Activated CD4-positive, alpha-beta T cell treated with anti-CD3 and anti-CD28 coated beads for 48 hours (primary cell): Measurements from ENCODE around the gene GNG10.
"Not testable (repeated sequence)": the region's sequence is repeated elsewhere in the genome, so short reads cannot be mapped to it uniquely, and the experiment has no call there.

Experiments
- DNase-seq: peaks from one replicate; pipeline ENCODE4 v3.0.0-alpha.2; 2020

The GNG10 gene

DNA sequence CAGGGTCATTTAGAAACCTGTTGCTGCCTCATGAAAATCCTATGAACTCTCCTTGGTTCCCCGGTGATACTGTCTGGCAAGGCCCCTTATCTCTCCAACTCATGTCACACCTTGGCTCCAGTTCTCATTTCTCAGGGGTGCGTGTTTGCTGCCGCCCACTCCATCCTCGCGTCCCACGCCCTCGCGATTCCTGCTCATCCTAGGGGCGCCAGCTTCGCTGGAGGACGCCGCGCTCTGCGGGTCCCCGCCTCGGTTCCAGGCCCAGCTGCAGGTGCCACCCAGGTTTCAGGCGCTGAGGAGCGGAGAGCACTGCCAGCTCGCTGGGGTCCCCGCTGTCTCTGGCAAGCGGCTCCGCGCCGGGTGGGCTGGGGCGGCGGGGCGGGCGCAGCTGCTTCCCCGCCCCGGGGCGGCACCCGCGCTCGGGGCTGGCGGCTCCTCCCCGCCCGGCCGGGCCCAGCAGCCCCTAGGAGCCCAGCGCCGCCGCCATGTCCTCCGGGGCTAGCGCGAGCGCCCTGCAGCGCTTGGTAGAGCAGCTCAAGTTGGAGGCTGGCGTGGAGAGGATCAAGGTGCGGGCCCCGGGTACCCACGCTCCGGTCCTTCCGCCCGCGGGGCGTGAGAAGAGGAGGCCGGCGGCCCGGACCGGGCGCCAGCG is at the start of gene GNG10:
GNG10 (plus strand) TSS at position 456 of the 652 bp plus-strand sequence; CDS start at position 486, 30 bp downstream.
- DNase-seq, result peak; percentile 73

DNA sequence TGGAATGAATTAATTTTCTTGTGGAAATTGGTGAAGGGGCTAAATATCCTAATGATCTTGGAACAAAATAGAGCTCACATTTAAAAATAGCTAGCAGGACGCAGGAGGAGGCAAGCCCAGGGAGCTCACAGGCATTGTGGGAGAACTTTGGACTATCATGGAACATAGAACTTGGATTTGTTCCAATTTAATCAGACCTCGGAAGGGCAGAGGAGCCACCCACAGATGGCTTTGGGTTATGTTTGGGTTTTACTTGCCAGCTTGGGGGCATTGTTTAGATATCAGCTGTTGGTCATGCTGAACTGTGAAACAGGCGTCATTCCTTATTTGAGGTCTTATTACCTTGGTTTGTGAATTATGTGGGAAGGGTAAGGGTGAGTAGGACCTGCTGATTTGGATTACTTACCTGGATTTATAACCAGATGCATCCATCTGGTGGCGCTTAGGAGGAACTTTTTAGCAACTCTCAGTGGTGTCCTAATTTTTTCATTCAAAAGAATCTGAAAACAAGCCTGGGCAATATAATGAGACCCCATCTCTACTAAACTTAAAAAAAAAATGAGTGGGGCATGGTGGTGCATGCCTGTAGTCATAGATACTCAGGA is 47.9 kb upstream of the GNG10 start:
- DNase-seq, result no peak

DNA sequence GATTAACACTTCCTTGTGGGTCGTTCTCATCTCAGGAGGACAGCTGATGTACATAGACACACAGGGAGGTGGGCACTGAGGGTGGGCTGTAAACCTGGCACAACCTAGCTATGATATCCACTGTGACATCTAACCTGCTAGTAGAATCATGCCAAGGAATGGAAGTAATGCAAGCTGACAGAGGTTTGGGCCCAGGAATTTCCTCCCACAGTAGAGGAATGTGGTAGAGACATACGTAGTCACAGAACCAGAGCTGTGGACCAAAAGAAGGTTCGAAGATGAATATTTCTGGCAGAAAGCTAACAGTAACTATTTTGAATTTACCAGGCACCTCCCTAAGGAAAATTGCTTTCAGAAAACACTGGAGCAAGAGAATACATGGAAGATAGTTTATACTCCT is 45.5 kb upstream of the GNG10 start:
- DNase-seq, result no peak

DNA sequence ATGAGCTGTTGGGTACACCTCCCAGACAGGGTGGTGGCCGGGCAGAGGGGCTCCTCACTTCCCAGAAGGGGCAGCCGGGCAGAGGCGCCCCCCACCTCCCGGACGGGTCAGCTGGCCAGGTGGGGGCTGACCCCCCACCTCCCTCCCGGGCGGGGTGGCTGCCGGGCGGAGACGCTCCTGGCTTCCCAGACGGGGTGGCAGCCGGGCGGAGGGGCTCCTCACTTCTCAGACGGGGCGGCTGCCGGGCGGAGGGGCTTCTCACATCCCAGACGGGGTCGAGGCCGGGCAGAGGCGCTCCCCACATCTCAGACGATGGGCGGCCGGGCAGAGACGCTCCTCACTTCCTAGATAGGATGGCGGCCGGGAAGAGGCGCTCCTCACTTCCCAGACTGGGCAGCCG is 44.1 kb upstream of the GNG10 start:
- DNase-seq, result not testable (repeated sequence)

DNA sequence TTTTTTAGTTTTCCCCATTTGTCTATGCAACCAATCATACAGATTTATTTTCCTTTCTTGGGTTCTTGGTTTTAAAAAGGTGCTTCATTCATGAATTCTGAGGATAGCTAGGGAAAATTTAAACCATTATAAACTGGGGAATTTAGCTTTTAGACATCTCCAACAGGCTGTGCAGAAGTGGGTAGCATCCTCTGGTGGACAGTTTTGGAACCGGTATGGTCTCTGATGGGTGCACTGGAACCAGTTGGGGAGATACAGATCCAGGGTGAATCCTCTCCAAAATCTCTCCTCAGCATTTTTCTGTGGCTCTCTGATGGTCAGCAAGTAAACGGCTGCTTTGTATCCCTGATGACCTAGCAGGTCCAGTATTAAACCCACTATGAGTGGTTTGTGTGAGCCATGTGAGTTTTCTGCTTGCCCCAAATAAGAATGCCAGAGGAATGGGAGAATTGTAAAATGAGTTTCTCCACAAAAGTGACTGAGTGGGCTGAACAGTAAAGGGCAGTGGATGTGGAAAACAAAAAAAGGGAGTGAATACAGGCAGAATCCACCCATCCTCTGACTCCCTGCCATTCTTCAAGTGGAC is 39.4 kb upstream of the GNG10 start:
- DNase-seq, result peak; percentile 50

DNA sequence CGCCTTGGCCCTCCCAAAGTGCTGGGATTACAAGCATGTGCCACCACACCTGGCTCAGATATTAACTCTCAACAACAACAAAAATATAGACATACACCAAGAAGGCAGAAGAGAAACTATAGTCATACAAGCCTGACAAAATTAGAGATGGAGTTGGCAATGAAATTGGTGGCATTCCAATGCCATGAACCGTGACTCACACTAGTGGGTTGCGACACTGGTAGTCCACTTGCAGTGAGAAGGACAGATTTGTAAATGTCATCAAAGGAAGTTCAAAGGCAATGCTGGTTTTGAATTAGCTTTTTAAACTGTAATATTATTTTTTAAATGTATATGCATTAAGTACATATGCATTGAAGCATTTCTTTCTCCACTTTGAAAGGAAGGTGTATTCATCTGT is 38.8 kb upstream of the GNG10 start:
- DNase-seq, result no peak

DNA sequence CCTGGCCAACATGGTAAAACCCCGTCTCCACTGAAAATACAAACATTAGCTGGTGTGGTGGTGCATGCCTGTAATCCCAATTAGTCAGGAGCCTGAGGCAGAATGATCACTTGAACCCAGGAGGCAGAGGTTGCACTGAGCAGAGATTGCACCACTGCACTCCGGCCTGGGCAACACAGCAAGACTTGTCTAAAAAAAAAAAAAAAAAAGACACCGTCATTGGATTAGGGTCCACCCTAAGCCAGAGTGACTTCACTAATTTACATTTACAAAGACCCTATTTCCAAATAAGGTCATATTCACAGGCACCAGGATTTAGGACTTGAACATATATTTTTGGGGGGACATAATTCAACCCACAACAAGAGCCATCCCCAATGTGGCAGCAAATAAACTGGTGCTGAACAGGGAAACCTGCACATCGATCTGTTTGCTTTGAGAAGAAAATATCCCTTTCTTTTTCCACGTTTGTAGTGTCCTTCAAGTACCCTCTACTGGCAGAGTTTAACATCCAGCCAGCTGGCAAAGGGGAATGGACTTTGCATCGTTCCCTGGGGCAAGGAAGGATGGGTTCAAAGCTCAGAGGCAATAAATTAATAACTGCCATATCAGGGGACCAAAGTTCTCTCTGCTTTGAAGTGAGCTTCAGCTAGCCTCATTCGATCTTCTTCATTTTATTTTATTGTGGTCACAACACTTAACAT is 34.0 kb upstream of the GNG10 start:
- no peak for DNase-seq

DNA sequence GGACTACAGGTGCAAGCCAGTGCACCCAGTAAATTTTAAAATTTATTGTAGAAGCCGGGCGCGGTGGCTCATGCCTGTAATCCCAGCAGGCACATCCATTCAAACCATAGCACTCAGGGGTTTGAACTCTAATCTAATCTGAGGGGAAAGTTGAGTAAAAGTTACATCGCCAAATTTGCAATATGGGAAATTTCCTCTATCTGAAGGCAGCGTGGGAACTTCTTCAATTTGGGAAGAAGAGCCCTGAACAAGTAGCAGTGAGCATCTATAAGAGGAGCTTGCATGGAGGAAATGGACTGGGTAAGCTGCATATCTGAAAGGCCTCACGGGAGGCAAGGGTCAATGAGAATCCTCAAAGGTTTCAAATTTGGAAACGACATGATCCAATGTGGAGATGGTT is 33.0 kb upstream of the GNG10 start:
- no peak for DNase-seq

DNA sequence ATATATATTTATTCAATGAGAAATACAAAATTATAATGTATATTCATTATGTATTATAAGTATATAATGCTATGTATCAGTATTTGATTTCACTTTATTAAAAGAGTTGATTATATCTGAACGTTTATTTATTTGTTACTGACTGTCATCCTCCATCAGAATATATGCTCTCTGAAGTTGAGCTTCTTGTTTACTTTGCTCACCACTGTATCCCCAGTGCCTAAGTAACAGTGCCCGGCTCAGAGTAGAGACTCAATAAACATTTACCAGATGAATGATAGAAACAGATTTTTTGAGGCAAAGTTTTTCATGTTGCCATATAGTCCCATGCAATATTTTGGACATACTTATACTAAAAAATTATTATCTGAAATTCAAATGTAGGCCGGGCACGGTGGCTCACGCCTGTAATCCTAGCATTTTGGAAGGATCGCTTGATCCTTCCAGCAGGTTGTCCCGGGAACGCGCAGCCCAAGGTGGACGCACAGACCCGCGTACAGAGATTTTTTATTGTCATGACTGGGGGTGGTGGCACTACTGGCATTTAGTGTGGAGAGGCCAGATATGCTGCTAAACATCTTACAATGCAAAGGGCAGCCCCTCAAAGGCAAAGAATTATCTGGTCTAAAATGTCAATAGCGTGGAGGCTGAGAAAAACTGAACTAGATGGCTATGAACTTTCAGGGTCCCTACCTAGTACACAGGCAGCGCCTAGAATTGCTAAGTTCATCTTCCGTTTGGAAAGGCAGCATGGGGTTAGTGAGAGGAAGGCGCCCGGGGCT is 31.0 kb upstream of the GNG10 start:
- DNase-seq, result peak; percentile 3

DNA sequence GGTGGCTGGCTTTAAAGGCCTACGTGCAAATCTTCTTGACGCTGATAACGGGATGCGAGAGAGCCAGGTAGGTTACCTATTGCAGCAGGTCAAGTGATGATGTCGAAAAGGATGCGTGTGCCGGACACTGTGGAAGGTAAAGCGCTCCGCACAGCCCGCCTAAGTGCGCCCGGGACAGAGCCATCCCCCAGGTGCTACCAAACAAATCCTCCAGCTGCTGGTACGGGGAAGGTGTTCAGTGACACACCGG is 30.5 kb upstream of the GNG10 start:
- no peak for DNase-seq

DNA sequence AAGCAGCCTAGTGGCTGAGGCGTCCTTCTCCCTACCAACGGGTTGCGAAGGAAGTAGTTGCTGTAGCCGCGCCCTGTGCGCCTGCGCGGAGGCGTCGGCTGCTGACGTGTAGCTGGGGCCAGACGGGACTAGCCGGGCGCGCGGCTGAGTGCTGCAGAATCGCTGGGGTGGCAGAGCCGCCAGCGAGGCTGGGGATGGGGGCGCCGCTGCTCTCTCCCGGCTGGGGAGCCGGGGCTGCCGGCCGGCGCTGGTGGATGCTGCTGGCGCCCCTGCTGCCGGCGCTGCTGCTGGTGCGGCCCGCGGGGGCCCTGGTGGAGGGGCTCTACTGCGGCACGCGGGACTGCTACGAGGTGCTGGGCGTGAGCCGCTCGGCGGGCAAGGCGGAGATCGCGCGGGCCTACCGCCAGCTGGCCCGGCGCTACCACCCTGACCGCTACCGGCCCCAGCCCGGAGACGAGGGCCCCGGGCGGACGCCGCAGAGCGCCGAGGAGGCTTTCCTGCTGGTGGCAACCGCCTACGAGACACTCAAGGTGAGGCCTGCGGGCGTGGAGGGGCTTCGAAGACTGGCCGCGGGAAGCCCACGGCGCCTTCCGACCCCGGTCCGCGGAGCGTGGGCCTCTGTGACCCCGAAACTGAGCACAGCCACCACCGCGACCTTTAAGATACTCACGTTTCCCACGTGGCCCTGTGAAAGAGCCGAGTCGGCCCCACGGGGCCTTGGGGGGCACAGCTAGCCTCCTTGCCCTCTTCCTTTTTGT is 30.0 kb upstream of the GNG10 start, which contains the start of gene DNAJC25:
DNAJC25 (plus strand) TSS at position 121 of the 758 bp plus-strand sequence; CDS start at position 195, 74 bp downstream.
- peak; percentile 97 for DNase-seq

DNA sequence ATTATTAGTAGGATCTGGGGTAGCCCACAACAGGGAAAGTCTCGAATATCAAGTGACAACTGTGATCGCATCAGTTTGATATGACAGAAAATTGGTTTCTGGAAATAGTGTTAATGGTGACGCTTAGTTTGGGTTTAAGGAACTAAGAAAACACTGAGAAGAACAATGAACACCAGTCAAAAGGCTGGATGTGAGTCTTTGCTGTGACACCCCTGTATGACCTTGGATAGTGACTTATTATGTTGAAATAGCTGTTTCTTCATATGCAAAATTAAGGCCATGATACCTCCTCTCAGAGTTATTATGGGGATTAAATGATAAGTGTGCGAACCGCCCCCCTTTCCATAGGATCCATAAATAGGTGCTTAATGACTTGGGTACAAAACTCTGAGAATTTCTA is 29.3 kb upstream of the GNG10 start:
- DNase-seq, result no peak

DNA sequence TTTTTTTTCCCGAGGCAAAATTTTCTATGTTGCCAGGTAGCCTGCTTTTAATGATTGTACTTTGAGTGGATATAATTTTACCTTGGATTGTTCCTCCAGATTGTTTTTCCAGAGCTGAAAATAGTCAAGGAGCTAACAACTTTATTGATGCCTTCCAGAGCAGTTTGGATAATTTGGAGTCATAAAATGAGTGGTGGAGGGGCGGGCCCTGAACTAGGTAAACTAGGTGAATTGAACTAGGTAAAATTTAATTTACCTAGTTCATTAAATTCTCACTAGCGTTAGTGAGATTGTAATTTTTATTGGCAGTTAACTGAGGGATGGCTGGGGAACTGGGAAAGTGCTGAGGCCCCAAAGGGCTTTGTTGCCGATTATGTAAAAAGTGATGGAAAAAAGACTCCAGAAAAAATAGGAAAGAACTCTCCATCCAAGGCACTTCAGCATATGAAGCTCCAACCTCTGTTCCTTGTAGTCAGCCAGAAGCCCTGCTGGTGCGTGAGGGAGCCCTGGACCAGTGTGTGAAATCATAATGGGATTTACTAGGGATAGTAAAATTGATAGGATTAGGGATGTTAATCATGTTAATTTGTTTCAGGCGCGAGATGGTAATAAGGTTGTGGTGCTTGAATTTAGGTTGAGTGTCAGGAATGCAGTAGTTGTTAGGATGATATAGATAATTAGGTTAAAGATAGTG is 28.6 kb upstream of the GNG10 start:
- DNase-seq, result no peak

DNA sequence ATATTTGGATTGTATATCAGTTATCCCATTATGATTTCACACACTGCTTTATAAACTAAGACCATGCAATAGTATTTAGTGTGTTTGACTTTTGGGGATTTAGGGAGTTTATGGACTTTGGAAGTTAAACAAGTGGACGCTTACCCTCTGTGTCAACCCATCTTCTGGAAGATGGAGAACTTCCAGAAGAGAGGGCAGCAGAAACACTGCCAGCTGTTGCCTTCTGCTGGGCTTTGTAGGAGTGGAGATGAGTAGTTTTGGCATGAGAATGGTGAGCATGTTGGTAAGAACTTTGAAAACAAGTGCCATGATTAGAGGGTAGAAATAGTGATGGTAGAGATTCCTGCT is 28.0 kb upstream of the GNG10 start:
- no peak for DNase-seq

DNA sequence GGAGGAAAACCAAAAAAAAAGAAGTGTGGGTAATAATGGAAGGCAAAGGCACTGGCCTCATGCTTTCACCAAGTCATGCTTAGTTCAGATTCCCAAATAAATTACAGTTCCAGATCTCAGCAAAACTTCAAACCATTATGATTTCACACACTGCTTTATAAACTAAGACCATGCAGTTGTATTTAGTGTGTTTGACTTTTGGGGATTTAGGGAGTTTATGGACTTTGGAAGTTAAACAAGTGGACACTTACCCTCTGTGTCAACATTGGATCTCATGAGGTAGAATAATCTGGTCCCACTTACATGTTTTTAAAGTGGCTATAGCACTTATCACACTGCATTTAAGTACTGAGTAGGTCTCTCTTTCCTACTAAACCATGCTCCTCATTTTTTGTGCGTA is 26.5 kb upstream of the GNG10 start:
- DNase-seq, result no peak

DNA sequence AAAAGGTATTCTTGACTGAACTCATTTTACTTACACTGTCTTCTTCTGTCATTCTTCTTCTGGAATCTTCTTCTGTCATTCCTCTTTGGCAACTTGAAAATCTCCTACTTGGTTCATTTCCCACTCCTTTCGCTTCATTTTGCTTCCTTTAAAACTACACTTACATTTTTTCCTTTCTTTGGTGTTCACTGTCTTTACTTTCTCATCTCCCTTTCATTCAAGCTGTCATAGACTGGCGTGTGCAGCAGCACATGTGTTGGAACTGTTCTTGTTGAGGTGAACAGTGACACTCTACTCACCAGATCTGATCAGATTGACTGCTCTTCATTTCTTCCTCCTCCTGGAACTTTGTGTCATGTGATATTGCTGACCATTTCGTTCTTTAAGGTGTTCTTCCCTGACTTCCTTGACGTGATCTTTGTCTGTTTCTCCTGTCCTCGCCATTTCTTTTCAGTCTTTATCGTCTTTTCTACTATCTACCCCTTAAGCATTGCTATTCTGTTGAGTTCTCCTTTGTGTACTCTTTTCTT is 23.9 kb upstream of the GNG10 start:
- no peak for DNase-seq

DNA sequence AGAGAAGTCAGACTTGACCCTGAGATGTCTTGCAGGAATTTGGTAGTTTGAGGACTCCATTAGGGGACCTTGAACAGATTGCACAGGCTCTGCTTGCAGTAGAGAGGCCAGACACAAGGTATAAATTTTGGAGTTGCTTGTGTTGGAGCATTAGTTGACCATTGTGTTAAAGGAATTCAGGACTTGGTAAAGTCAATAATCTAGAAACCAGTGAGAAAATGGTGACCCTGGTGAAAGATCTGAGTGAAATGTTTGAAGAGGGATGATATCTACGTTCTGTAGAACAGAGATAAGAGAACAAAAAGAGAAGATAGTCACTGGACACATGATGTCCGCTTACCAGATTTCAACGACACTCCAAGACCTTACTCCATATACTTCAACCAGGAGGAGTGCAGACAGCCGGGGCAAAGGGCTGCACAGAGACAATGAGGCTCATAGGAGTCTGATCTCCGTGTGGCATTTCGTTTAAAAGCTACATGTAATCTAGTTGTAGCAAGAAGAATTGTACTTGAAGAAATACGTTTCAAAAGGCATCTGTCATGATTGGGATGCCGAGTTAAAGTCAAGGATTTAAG is 17.1 kb upstream of the GNG10 start:
- no peak for DNase-seq

DNA sequence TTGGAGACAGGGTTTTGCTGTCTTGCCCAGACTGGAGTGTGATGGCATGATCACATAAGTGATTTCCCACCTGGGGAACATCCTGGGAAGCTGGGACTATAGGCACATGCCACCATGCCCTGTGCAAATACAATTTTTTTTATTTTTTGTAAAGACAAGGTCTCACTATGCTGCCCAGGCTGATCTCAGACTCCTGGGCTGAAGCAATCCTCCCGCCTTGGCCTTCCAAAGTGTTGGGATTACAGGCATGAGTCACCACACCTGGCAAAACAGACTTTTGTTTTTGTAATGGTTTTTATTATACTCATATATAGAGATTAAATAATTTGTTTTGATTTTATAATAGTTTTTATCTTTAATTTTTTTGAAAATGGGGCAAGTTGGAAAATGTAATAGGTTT is 15.6 kb upstream of the GNG10 start:
- DNase-seq, result no peak

DNA sequence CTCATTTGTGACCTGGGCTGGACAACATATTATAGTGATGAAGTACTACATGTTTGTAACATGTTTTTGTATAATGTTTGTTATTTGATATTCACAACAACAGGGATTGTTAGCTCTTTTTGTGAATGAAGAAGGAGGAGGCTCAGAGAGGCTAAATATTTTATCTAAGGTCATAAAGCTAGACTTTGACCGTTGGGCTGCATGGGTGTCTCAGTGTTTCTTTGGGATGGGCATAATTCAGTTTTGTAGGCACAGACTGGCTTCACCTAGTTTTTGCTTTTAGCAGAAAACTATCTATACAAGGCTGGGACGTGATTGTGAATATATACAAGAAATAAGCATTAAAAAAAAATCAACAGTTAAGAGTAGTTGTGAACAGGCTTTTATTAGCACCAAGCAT is 15.0 kb upstream of the GNG10 start:
- no peak for DNase-seq

DNA sequence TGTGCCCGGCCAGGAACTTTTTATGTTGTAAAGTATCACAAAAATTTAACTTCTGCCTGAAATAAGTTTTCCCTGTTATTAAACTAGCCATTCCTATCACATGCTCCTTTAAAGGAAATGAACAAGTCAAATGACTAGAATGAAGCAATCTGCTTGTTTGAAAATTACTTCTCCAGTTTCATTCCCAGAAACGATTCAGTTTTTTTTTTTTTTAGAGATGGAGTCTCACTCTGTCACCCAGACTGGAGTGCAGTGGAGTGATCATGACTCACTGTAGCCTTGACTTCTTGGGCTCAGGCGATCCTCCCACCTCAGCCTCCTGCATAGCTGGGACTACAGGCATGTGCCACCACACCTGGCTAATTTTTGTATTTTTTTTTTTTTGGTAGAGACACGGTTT is 13.3 kb upstream of the GNG10 start:
- DNase-seq, result no peak

DNA sequence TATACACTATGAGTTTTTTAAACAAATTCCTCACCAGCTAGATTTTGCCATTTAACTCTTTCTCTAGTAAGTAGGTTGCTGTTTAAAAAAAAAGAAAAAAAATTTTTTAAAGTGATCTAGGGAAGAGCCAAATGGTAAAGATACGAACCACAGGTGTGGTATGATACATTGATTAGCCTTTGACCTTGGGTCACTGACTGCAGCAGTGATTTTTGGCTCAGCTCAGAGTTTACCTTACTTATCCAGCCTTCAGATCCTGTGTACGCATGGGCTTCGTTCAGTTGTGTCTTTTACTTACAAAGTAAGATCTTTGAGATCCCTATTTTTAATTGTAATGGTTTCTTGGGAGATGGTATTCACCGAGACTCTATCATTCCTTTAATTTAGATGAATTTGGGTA is 12.4 kb upstream of the GNG10 start:
- DNase-seq, result no peak
